Measurements from ENCODE around the gene MYBPC1.

Gene MYBPC1

GRCh38 chr12:101604132-101604531 lies 9.4 kb downstream of the MYBPC1 start:
- no peak for DNase-seq

GRCh38 chr12:101607894-101608293 lies 13.1 kb downstream of the MYBPC1 start:
- no peak for DNase-seq

GRCh38 chr12:101608301-101609133 lies 13.7 kb downstream of the MYBPC1 start:
- peak; percentile 54 for DNase-seq

- DNase-seq = no peak
Observed at GRCh38 chr12:101609198-101609597, 14.4 kb downstream of the MYBPC1 start.

- no peak for DNase-seq
Observed at GRCh38 chr12:101612160-101612916, 17.6 kb downstream of the MYBPC1 start.

GRCh38 chr12:101616027-101616494 lies 21.3 kb downstream of the MYBPC1 start:
- DNase-seq = no peak

GRCh38 chr12:101619026-101619786 lies 24.4 kb downstream of the MYBPC1 start:
- DNase-seq = no peak

GRCh38 chr12:101619858-101620761 lies 25.3 kb downstream of the MYBPC1 start:
- peak; percentile 31 for DNase-seq

- no peak for DNase-seq
Observed at GRCh38 chr12:101620762-101621133, 26.0 kb downstream of the MYBPC1 start.

- DNase-seq = no peak
Observed at GRCh38 chr12:101628676-101629075, 33.9 kb downstream of the MYBPC1 start.

GRCh38 chr12:101634724-101635123 lies 40.0 kb downstream of the MYBPC1 start:
- no peak for DNase-seq

- no peak for DNase-seq
Observed at GRCh38 chr12:101637936-101638335, 43.2 kb downstream of the MYBPC1 start.

GRCh38 chr12:101642115-101643067 lies 47.6 kb downstream of the MYBPC1 start:
- peak; percentile 47 for DNase-seq

- DNase-seq = no peak
Observed at GRCh38 chr12:101647711-101648110, 52.9 kb downstream of the MYBPC1 start.

- peak; percentile 48 for DNase-seq
Observed at GRCh38 chr12:101648195-101648594, 53.4 kb downstream of the MYBPC1 start.

- no peak for DNase-seq
Observed at GRCh38 chr12:101650346-101651117, 55.8 kb downstream of the MYBPC1 start.

GRCh38 chr12:101653030-101653429 lies 58.3 kb downstream of the MYBPC1 start:
- DNase-seq = no peak

GRCh38 chr12:101653503-101653902 lies 58.7 kb downstream of the MYBPC1 start:
- no peak for DNase-seq

- no peak for DNase-seq
Observed at GRCh38 chr12:101654442-101654841, 59.7 kb downstream of the MYBPC1 start.

GRCh38 chr12:101655393-101655792 lies 60.6 kb downstream of the MYBPC1 start:
- DNase-seq = no peak
